GM12891 (cell line): ENCODE measurements around the gene IL11.

Source experiments
- PAX5 ChIP-seq: IDR thresholded peaks from 2 replicates; pipeline ENCODE4 v1.6.1; 2011; ENCODE audit warnings: low read length, moderate library complexity, mild to moderate bottlenecking; ENCODE audit not compliant: insufficient read depth, severe bottlenecking
- POLR2A ChIP-seq: IDR thresholded peaks from 2 replicates; pipeline ENCODE4 v1.6.1; 2011; ENCODE audit warnings: low read depth, low read length, control low read depth
- POLR2AphosphoS5 ChIP-seq: IDR thresholded peaks from 2 replicates; pipeline ENCODE4 v1.6.1; 2011; ENCODE audit warnings: low read depth, low read length, control low read depth
- POU2F2 ChIP-seq: IDR thresholded peaks from 2 replicates; pipeline ENCODE4 v1.6.1; 2011; ENCODE audit warnings: low read depth, mild to moderate bottlenecking, control low read depth, low read length, moderate library complexity
- SPI1 ChIP-seq: IDR thresholded peaks from 2 replicates; pipeline ENCODE4 v1.6.1; 2011; ENCODE audit warnings: low read depth, low read length, control low read depth
- TAF1 ChIP-seq: IDR thresholded peaks from 2 replicates; pipeline ENCODE4 v1.6.1; 2011; ENCODE audit warnings: low read depth, low read length, control low read depth

GRCh38 chr19:55370305-55370988 is at the start of gene IL11:
- TF ChIP-seq POLR2A (no peak), POLR2AphosphoS5 (no peak), TAF1 (no peak), SPI1 (no peak), POU2F2 (no peak), PAX5 (no peak)
